ENCODE data around the gene CCDC27.

Gene CCDC27

DNA sequence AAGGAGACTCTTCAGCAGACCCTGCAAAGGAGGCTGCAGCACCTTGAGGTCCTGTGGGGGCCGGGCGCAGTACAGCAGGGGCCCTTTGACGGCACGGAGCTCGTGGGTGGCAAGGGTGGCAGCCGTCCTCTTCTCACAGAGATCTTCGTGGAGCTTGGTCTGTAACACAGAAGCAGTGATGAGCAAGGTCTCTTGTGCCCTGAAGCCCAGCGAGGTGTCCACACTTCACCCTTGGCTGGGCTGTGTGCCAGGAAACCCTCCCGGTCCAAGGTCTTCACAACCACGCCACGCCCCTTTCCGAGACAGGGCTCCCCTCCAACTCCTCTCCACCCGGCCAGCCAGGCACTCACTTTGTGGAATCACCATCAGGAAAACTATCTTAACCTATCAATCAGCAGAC is 32.8 kb downstream of the CCDC27 start:
- ATAC-seq (replicated peaks) = no peak
- Mint-ChIP-seq H3K4me3 (no peak overlapping the region), H3K27ac (peak overlapping the region; percentile 15 to 52), H3K9me3 (no peaks in the 10 kb centered on the region), H3K27me3 (no peaks in the 10 kb centered on the region), H3K4me1 (ENCODE audit: low read depth in 2 of 2) (peaks cover 17 to 22% of the 10 kb centered on the region in 2 donors), H3K36me3 (ENCODE audit: insufficient read depth) (peaks cover 84% of the 10 kb centered on the region)
- no peak for DNase-seq

DNA sequence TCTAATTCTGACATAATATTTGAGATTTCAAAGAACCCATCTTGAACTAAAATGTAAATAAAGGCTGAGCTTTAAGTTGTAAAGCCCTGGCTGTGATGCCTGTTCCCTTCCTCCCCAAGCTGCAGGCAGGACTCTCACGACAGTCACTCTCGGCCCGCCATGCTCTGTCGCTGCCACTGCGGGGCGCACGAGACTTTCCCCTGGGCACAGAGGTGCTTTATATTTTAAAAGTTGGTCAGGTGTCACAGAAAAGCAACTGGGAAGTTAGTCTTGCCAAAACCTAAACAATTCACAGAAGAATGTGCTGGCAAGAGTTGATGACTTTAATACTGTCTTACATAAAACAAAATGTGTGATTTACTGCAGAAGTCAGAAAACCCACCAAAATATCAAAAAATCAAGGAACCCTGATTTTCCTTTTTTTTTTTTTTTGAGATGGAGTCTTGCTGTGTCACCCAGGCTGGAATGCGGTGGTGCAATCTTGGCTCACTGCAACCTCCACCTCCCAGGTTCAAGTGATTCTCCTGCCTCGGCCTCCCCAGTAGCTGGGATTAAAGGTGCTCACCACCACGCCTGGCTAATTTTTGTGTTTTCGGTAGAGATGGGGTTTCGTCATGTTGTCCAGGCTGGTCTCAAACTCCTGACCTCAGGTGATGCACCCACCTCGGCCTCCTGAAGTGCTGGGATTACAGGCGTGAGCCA is 33.4 kb downstream of the CCDC27 start:
- Mint-ChIP-seq H3K27me3 (no peaks in the 10 kb centered on the region), H3K4me1 (ENCODE audit: low read depth in 2 of 2) (peaks cover 17 to 22% of the 10 kb centered on the region in 2 donors), H3K27ac (peak overlapping the region; percentile 15 to 52), H3K9me3 (no peaks in the 10 kb centered on the region), H3K4me3 (no peak overlapping the region), H3K36me3 (ENCODE audit: insufficient read depth) (peaks cover 79% of the 10 kb centered on the region)
- no peak for DNase-seq
- ATAC-seq (replicated peaks) = no peak

DNA sequence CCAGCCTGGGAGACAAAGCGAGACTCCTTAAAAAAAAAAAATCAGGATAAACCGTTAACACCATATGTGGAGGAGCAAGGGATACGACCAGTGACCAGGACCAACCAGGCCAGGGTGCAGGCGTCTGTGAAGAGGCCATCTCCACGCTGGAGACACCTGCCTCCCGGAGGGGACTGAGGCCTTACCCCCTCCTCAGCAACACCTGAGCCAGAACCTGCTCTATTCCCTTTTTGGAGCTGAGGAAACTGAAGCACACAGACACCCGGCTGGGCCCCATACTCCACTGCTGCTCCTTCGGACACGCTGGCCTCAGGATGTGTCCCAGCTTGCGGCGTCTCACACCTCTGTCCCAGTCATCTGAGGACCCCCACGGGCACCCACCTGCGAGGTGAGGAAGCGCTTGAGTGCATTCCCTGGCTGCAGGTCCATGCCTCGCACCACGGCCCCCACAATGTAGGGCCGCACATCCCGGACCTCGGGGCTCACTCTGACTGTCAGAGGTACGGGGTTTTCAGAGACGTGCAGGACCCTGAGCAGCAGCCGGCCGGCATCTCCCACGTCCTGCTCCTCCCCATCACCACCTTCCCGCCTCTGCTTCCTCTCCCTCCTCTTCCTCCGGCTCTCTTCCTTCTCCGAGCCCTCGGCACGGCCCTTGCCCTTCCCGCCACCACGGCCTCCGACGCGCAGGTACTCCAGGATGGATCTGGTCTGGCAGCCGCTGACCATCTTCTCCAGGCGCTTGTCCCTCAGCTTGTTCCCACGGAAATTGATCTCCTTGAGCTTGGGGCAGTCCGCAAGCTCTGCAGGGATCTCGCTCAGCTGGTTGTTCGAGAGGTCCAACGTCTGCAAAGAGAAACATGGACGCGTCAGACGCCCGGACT is 34.5 kb downstream of the CCDC27 start:
- no peaks in the 10 kb centered on the region for H3K9me3 Mint-ChIP-seq
- ATAC-seq (replicated peaks) (no peak), DNase-seq (no peak)
- no peaks in the 10 kb centered on the region for H3K27me3 Mint-ChIP-seq
- peak overlapping the region; percentile 74 to 78 for H3K4me3 Mint-ChIP-seq
- H3K4me1 Mint-ChIP-seq (ENCODE audit: low read depth in 2 of 2) = peaks cover 21 to 22% of the 10 kb centered on the region in 2 donors
- H3K27ac Mint-ChIP-seq = peak overlapping the region; percentile 95
- H3K36me3 Mint-ChIP-seq (ENCODE audit: insufficient read depth) = peaks cover 69% of the 10 kb centered on the region

DNA sequence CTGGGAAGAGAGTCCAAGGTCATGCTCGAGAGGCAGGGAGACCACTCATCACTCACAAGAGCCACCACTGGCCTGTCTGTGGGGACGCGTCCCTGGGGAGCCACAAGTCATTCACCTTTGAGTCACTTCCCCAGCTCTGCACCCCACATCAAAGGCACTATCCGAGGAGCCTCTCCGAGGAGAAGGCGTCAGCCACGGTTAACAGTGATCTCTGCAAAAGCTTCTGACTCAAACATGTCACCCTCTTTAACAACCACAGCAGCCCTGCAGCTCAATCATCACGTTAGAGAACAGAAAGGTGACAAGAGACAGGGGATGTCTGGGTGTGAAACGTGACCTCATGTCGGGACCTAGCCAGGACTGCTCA is 35.1 kb downstream of the CCDC27 start:
- Mint-ChIP-seq H3K4me1 (ENCODE audit: low read depth in 2 of 2) (peaks cover 22 to 25% of the 10 kb centered on the region in 2 donors), H3K27ac (peak overlapping the region; percentile 95), H3K27me3 (no peaks in the 10 kb centered on the region), H3K36me3 (ENCODE audit: insufficient read depth) (peaks cover 68% of the 10 kb centered on the region), H3K4me3 (peak overlapping the region; percentile 74 to 78), H3K9me3 (no peaks in the 10 kb centered on the region)
- peak; percentile 85 for ATAC-seq (replicated peaks)
- peak; percentile 52 to 70 (median 55) for DNase-seq

DNA sequence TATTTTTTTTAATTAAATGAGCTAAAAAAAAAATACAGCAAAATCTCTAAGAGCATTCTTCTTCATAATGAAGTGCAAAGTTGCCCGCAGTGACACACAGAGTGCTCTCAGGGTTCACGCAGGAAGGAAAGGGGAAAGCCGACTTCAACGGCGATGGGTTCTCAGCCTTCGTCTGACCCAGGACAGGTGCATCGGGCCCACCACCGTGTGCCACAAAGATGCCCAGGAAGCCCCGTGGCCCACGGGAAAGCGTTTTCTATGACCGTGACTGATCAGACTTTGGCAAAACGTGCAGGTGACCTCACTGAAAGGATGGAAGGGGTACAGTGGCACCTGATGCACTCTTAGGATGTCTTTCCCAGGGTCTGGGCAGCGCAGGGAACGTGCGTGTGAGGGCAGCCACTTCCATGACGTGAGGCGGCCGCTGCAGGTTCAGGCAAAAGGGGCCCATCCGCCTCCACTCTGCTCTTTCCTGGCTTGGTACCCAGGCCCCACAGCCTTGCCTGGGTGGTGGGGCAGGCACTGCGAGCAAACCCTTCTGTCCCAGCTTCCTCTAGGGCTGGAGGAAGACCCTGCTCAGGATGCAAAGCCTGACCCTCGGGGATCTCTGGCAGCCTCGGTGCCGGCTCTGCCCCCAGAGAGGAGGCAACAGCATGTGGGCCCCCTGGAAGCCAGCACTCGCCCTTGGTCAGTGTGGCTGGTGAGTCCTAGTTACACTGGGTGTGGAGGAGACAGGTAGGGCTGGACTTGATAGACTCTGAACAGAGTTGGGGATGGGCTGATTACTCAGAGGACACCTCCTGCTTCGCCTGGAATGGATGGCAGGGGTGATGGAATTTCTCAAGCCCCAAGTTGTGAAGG is 35.7 kb downstream of the CCDC27 start:
- no peaks in the 10 kb centered on the region for H3K27me3 Mint-ChIP-seq
- H3K27ac Mint-ChIP-seq = peak overlapping the region; percentile 95
- H3K4me3 Mint-ChIP-seq = peak overlapping the region; percentile 74 to 78
- DNase-seq (peak in 1 of 3 experiments; percentile 30), ATAC-seq (replicated peaks) (no peak)
- peaks cover 65% of the 10 kb centered on the region for H3K36me3 Mint-ChIP-seq (ENCODE audit: insufficient read depth)
- H3K9me3 Mint-ChIP-seq = no peaks in the 10 kb centered on the region
- peaks cover 22 to 25% of the 10 kb centered on the region in 2 donors for H3K4me1 Mint-ChIP-seq (ENCODE audit: low read depth in 2 of 2)

DNA sequence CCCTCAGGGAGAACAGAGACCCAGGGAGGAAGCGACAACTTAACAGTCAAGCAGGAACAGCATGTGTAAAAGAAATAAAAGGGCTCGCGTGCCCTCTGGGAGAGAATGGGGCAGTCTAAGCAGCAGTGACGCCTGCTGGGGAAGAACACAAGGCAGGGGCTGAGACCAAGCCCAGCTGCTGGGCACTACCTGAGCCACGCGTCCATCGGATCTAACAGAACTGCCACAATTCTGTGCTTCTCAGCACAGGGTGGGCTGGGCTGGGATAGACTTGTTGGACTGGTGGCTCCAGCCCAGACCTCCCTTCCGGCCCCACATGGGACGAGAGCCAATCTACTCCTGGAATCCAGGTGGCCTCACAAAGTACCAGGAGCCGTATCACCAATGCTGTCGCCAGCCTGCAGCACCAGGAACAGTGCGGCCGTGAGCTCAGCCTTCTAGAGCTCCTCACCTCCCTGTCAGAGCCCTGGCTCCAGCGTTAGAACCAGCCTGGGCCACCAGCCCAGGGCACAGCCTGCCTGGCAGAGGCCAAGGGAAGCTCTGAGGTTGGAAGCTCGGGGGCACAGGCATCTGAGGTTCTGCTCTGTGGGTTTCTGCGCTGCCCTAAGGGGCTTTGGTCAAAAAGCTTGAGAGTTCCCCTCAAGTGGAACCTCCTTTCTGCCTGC is 36.6 kb downstream of the CCDC27 start:
- H3K4me3 Mint-ChIP-seq = no peak overlapping the region
- peaks cover 25 to 34% of the 10 kb centered on the region in 2 donors for H3K4me1 Mint-ChIP-seq (ENCODE audit: low read depth in 2 of 2)
- peaks cover 56% of the 10 kb centered on the region for H3K36me3 Mint-ChIP-seq (ENCODE audit: insufficient read depth)
- ATAC-seq (replicated peaks) = no peak
- no peaks in the 10 kb centered on the region for H3K27me3 Mint-ChIP-seq
- no peaks in the 10 kb centered on the region for H3K9me3 Mint-ChIP-seq
- DNase-seq = no peak
- peak overlapping the region; percentile 95 for H3K27ac Mint-ChIP-seq

DNA sequence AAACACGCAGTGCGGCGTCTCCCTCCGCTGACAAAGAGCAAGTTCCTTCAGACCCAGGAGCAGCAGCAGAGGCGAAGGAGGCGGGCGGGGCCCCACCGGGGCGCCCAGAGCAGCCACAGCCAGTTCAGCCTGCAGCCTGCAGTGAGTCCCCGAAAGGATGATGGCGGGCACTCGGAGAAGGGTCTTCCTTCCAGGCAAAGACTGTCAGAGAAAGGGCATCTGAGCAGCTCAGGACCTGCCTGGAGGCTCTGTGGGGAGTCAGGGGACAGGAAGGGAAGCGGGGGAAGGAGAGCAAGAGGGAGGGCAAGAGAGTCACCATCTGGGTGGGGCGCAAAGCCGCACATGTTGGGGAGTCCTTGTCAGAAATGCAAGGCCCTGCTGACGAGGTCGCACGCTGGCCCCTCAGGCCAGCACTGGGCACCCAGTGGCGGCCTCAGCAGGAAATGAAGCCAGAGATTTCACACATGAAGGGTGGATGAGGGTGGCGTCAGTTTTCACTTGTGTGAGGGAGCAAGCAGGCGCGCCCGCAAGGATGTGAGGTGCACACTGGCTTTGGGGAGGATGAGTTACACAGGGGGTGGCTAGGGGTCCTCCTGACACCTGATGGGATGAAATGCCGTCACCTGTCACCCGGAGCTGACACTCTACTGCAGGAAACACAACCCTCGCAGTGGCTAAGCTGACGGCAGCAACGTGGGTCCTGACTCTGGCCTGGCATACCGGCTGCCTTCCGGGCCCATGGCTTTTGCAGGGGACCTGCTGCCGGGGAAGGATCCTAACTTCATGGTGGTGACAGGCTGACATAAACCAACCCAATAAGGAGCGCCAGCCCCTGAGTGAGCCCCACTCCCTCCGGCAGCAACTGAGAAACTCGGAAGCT is 37.4 kb downstream of the CCDC27 start:
- DNase-seq (no peak), ATAC-seq (replicated peaks) (no peak)
- Mint-ChIP-seq H3K27ac (peak overlapping the region in 1 of 2 donors; percentile 35), H3K36me3 (ENCODE audit: insufficient read depth) (peaks cover 52% of the 10 kb centered on the region), H3K27me3 (no peaks in the 10 kb centered on the region), H3K4me3 (no peak overlapping the region), H3K9me3 (no peaks in the 10 kb centered on the region), H3K4me1 (ENCODE audit: low read depth in 2 of 2) (peaks cover 27 to 42% of the 10 kb centered on the region in 2 donors)

DNA sequence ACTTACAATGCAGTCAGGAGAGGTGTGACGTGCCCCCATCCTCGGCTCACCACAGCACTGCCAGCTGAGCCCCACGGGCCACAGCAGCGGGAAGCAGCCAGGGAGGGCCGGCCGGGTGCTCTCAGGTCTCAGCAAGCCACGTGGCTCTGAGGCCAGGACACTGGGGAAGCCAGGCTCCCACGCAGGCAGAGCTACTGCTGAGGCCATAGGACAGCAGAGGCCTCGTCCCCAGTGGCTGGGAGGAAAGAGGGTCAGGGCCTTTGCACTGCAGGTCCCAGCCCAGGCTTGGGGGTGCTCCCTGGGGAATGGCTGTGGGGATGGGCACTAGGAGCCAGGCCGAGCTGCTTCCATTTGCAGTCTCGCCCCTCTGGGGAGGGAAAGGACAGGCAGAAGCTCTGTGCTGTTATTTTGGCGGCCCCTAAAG is 38.3 kb downstream of the CCDC27 start:
- H3K36me3 Mint-ChIP-seq (ENCODE audit: insufficient read depth) = peaks cover 43% of the 10 kb centered on the region
- H3K4me3 Mint-ChIP-seq = no peak overlapping the region
- no peaks in the 10 kb centered on the region for H3K27me3 Mint-ChIP-seq
- no peak for DNase-seq
- peaks cover 31 to 48% of the 10 kb centered on the region in 2 donors for H3K4me1 Mint-ChIP-seq (ENCODE audit: low read depth in 2 of 2)
- no peak overlapping the region for H3K27ac Mint-ChIP-seq
- H3K9me3 Mint-ChIP-seq = no peaks in the 10 kb centered on the region
- ATAC-seq (replicated peaks) = no peak

DNA sequence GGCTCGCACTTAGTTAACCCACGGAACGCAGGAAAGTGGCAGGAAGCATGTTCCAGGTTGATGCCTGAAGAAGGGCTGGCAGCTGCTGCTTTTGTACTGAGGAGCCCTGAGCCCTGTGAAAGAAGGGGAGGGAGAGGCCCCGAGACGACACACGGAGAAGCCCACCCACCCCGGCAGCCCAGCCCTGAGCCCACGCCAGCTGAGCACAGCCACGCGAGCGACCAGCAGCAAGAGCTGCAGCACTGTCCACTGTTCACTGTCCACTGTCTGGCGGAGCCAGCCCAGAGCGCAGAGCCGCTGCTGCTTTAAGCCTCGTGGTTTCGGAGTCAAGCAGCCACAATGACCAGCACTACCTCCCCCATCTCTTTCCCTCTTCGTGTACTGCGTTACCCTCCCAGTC is 38.7 kb downstream of the CCDC27 start:
- Mint-ChIP-seq H3K27me3 (no peaks in the 10 kb centered on the region), H3K4me1 (ENCODE audit: low read depth in 2 of 2) (peaks cover 32 to 50% of the 10 kb centered on the region in 2 donors), H3K27ac (peak overlapping the region in 1 of 2 donors; percentile 77)

DNA sequence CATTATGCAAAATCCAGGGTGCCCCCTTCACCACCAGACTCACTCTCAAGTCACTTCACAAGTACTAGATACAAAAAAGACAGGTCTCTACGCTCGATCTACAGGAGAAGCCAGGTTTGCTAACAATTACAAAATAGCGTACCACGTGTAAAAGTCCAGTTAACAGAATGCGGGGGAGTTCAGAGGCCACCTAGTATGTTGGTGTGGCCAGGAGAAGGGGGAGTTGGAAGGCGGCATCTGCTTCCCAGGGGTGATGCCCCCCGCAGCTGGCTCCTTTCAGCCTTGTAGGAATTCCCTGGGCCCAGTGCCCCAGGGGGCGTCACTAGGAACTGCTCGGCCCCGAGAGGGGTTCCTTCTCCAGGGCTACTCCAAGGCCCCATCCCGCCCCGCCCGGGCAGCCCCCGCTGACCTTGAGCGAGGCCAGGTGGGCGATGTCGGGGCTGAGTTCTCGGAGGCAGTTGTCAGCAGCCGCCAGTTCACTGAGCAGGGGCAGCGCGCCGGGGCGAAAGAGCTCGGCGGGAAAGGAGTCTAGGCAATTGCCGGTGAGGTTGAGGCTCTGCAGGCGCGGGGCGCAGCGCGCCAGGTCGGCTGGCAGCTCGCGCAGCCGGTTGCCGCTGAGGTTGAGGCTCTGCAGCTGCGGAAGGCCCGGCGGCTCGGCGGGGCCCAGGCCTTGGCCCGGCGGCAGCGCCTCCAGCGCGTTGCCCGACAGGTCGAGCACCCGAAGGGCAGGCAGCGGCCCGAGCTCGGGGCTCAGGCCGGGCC is 43.4 kb downstream of the CCDC27 start:
- H3K4me1 Mint-ChIP-seq (ENCODE audit: low read depth in 2 of 2) = peaks cover 18 to 42% of the 10 kb centered on the region in 2 donors
- ATAC-seq (replicated peaks) (peak; percentile 13), DNase-seq (no peak)
- H3K9me3 Mint-ChIP-seq = peaks cover 5 to 7% of the 10 kb centered on the region in 2 donors
- H3K27me3 Mint-ChIP-seq = peaks cover 7 to 13% of the 10 kb centered on the region in 2 donors
- H3K27ac Mint-ChIP-seq = peak overlapping the region; percentile 94 to 95
- H3K4me3 Mint-ChIP-seq = peak overlapping the region; percentile 86 to 95
- peaks cover 22% of the 10 kb centered on the region for H3K36me3 Mint-ChIP-seq (ENCODE audit: insufficient read depth)

More for the DNA sequence above, 38.7 kb downstream of the CCDC27 start:
- peaks cover 39% of the 10 kb centered on the region for H3K36me3 Mint-ChIP-seq (ENCODE audit: insufficient read depth)
- H3K9me3 Mint-ChIP-seq = no peaks in the 10 kb centered on the region
- no peak overlapping the region for H3K4me3 Mint-ChIP-seq
- ATAC-seq (replicated peaks) (no peak), DNase-seq (no peak)

DNA sequence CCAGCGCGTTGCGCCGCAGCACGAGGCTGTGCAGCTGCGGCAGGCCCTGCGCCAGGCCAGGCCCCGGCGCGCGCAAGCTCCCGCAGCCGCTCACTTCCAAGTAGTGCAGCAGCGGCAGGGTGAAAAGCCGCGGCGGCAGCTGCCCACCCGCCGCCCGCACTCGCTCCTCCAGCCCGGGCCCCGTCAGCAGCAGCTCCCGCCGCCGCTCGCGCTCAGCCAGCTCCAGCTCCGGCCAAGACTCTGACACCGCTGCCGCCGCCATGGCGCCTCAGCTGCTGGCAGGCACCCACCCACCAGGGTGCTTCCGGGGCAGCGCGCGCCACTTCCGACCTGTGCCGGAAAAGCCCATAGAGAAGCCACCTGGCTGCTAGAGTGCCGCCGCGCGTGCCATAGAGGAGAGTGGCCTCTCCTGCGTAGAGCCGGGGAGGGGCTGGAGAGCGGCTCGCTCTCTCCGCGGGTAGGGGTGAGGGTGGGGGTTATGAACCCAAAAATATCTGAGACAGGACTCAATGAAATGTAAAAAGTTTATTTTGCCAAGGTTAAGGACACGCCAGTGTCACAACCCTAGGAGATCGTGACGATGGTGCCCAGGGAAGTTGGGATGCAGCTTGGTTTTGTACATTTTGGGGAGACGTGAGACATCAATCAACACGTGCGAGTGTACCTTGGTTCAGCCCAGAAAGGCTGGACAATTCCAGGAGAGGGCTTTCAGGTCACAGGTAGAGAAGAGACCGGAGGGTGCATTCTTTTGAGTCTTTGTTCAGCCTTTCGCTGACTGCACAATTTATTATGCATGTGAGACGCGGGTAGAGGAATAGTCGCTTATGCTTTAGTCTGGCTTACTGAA is 44.2 kb downstream of the CCDC27 start, which contains the start of gene LRRC47:
Gene LRRC47 (minus strand): TSS at position 284 of the 847 bp plus-strand sequence. CDS start 22 bp downstream, at position 262.
- Mint-ChIP-seq H3K9me3 (peaks cover 5 to 7% of the 10 kb centered on the region in 2 donors), H3K36me3 (ENCODE audit: insufficient read depth) (peaks cover 22% of the 10 kb centered on the region), H3K4me1 (ENCODE audit: low read depth in 2 of 2) (peaks cover 21 to 42% of the 10 kb centered on the region in 2 donors), H3K27ac (peak within 1 kb of the TSS; percentile 94 to 95), H3K4me3 (peak within 1 kb of the TSS; percentile 86 to 95), H3K27me3 (peaks cover 11 to 21% of the 10 kb centered on the region in 2 donors)
- ATAC-seq (replicated peaks) (peak; percentile 99), DNase-seq (peak; percentile 93)
